HG03280 (cell line): ENCODE measurements around the gene OSBPL2.

Source experiments
- ATAC-seq: cut with Tn5 transposase; IDR thresholded peaks from one replicate; pipeline ENCODE4 v1.9.1; 2021; ENCODE audit warnings: mild to moderate bottlenecking, moderate library complexity; ENCODE audit not compliant: unreplicated experiment

The OSBPL2 gene

GRCh38 chr20:62308102-62308822 is 69.9 kb downstream of the OSBPL2 start:
- no peak for ATAC-seq

- ATAC-seq: no peak
Measured at GRCh38 chr20:62309198-62309944, 71.0 kb downstream of the OSBPL2 start.

- ATAC-seq: no peak
Measured at GRCh38 chr20:62309947-62310756, 71.8 kb downstream of the OSBPL2 start.

- no peak for ATAC-seq
Measured at GRCh38 chr20:62310757-62311121, 72.4 kb downstream of the OSBPL2 start.

GRCh38 chr20:62311150-62311549 is 72.8 kb downstream of the OSBPL2 start:
- ATAC-seq: no peak

GRCh38 chr20:62311832-62312661 is 73.7 kb downstream of the OSBPL2 start:
- ATAC-seq: no peak

GRCh38 chr20:62312662-62312977 is 74.3 kb downstream of the OSBPL2 start:
- ATAC-seq: no peak

GRCh38 chr20:62313021-62313420 is 74.7 kb downstream of the OSBPL2 start:
- no peak for ATAC-seq

- no peak for ATAC-seq
Measured at GRCh38 chr20:62313460-62314338, 75.4 kb downstream of the OSBPL2 start.

- no peak for ATAC-seq
Measured at GRCh38 chr20:62314339-62314638, 76.0 kb downstream of the OSBPL2 start.

GRCh38 chr20:62314711-62315302 is 76.5 kb downstream of the OSBPL2 start:
- ATAC-seq: no peak

- no peak for ATAC-seq
Measured at GRCh38 chr20:62315773-62316172, 77.5 kb downstream of the OSBPL2 start.

GRCh38 chr20:62316331-62317166 is 78.2 kb downstream of the OSBPL2 start:
- ATAC-seq: no peak

GRCh38 chr20:62317167-62317655 is 78.9 kb downstream of the OSBPL2 start:
- no peak for ATAC-seq

- ATAC-seq: no peak
Measured at GRCh38 chr20:62318400-62319345, 80.4 kb downstream of the OSBPL2 start.

GRCh38 chr20:62319346-62319909 is 81.1 kb downstream of the OSBPL2 start:
- no peak for ATAC-seq
